WTC11 (cell line): ENCODE data around the gene SPACA7. TPM values are rescaled to one million over a fixed set of nuclear protein-coding genes. Genes with fewer than 3 reads are reported as not detected.

Source experiments
- ATAC-seq: fragments of 200-7000 bp; cut with Tn5 transposase; 2 replicates; pipeline ENCODE4 v1.10.0; 2021; ENCODE audit warnings: mild to moderate bottlenecking, moderate library complexity
- CTCF ChIA-PET: fragments of 300-600 bp; sonication (Branson Sonifier 250); formaldehyde crosslinking; loops from one replicate; lab custom pipeline; 2021; ENCODE audit warnings: antibody characterized with exemption; lab: Charles Lee
- POLR2A ChIA-PET: fragments of 350-600 bp; sonication (Branson Sonifier 250); formaldehyde crosslinking; loops from one replicate; lab custom pipeline; 2021; ENCODE audit warnings: antibody characterized with exemption; lab: Charles Lee
- DNase-seq: peaks from one replicate; pipeline ENCODE4 v3.0.0; 2021; ENCODE audit warnings: low spot score
- H3K27ac Mint-ChIP-seq: 2 replicates; pipeline ENCODE4 v1.8.0; 2021; ENCODE audit warnings: mixed read lengths
- H3K27me3 Mint-ChIP-seq: 2 replicates; pipeline ENCODE4 v1.8.0; 2021; ENCODE audit warnings: low read depth, mild to moderate bottlenecking, moderate library complexity, mixed read lengths
- H3K36me3 Mint-ChIP-seq: 2 replicates; pipeline ENCODE4 v1.8.0; 2021; ENCODE audit warnings: mixed read lengths
- H3K4me1 Mint-ChIP-seq: 2 replicates; pipeline ENCODE4 v1.8.0; 2022; ENCODE audit warnings: mixed read lengths
- H3K4me3 Mint-ChIP-seq: 2 replicates; pipeline ENCODE4 v1.8.0; 2021; ENCODE audit warnings: mild to moderate bottlenecking, moderate library complexity, mixed read lengths
- H3K9me3 Mint-ChIP-seq: 2 replicates; pipeline ENCODE4 v1.8.0; 2021; ENCODE audit warnings: mixed read lengths
- AR ChIP-seq: fragments of 250-450 bp; sonication (Bioruptor Pico); IDR thresholded peaks from 2 replicates; pipeline ENCODE4 v1.9.0; 2021; ENCODE audit warnings: mild to moderate bottlenecking
- CREB1 ChIP-seq: sonication (generic); formaldehyde crosslinking; IDR thresholded peaks from 2 replicates; pipeline ENCODE4 v1.8.0; 2023; ENCODE audit warnings: mild to moderate bottlenecking, missing genetic modification reagents
- CREM ChIP-seq: sonication (generic); formaldehyde crosslinking; IDR thresholded peaks from 2 replicates; pipeline ENCODE4 v1.8.1; 2022; ENCODE audit warnings: mild to moderate bottlenecking, missing genetic modification reagents, moderate library complexity
- E2F1 ChIP-seq: sonication (generic); formaldehyde crosslinking; IDR thresholded peaks from 2 replicates; pipeline ENCODE4 v1.8.0; 2022; ENCODE audit warnings: mild to moderate bottlenecking, missing genetic modification reagents
- ESRRA ChIP-seq: sonication (generic); formaldehyde crosslinking; IDR thresholded peaks from 2 replicates; pipeline ENCODE4 v1.8.1; 2022; ENCODE audit warnings: mild to moderate bottlenecking, missing genetic modification reagents, borderline replicate concordance
- FOXJ3 ChIP-seq: sonication (generic); formaldehyde crosslinking; IDR thresholded peaks from 2 replicates; pipeline ENCODE4 v1.9.0; 2021; ENCODE audit warnings: missing genetic modification reagents, mild to moderate bottlenecking, borderline replicate concordance
- GRHL2 ChIP-seq: fragments of 250-450 bp; sonication (Bioruptor Pico); IDR thresholded peaks from 2 replicates; pipeline ENCODE4 v1.8.0; 2022; ENCODE audit warnings: mild to moderate bottlenecking, moderate library complexity; ENCODE audit not compliant: insufficient replicate concordance, severe bottlenecking
- GTF2I ChIP-seq: fragments of 250-450 bp; sonication (Bioruptor Pico); conservative IDR thresholded peaks from 2 replicates; pipeline ENCODE4 v1.4.0; 2021; ENCODE audit warnings: mild to moderate bottlenecking
- HMGA2 ChIP-seq: fragments of 250-450 bp; sonication (Bioruptor Pico); IDR thresholded peaks from 2 replicates; pipeline ENCODE4 v1.4.0; 2021; ENCODE audit warnings: mild to moderate bottlenecking, moderate library complexity
- HMGXB4 ChIP-seq: sonication (generic); formaldehyde crosslinking; IDR thresholded peaks from 2 replicates; pipeline ENCODE4 v1.8.1; 2023; ENCODE audit warnings: mild to moderate bottlenecking, moderate library complexity, missing genetic modification reagents
- JAZF1 ChIP-seq: fragments of 250-450 bp; sonication (Bioruptor Pico); IDR thresholded peaks from 2 replicates; pipeline ENCODE4 v1.9.0; 2021; ENCODE audit warnings: moderate library complexity, mild to moderate bottlenecking, inconsistent platforms
- NFE2L1 ChIP-seq: sonication (generic); formaldehyde crosslinking; IDR thresholded peaks from 2 replicates; pipeline ENCODE4 v1.8.1; 2023; ENCODE audit warnings: missing genetic modification reagents
- NR1H2 ChIP-seq: sonication (generic); formaldehyde crosslinking; IDR thresholded peaks from 2 replicates; pipeline ENCODE4 v1.9.0; 2021; ENCODE audit warnings: mild to moderate bottlenecking, moderate library complexity, missing genetic modification reagents
- SOX15 ChIP-seq: fragments of 250-450 bp; sonication (Bioruptor Pico); IDR thresholded peaks from 2 replicates; pipeline ENCODE4 v1.9.0; 2021; ENCODE audit warnings: mild to moderate bottlenecking
- SP1 ChIP-seq: sonication (generic); formaldehyde crosslinking; conservative IDR thresholded peaks from 2 replicates; pipeline ENCODE4 v1.8.1; 2022; ENCODE audit warnings: missing genetic modification reagents
- STAT6 ChIP-seq: sonication (generic); formaldehyde crosslinking; conservative IDR thresholded peaks from 2 replicates; pipeline ENCODE4 v1.8.1; 2023; ENCODE audit warnings: mild to moderate bottlenecking, low read depth, missing genetic modification reagents, moderate library complexity
- TCF7 ChIP-seq: sonication (generic); formaldehyde crosslinking; IDR thresholded peaks from 2 replicates; pipeline ENCODE4 v1.8.0; 2022; ENCODE audit warnings: mild to moderate bottlenecking, low read depth, missing genetic modification reagents, moderate library complexity
- USF1 ChIP-seq: sonication (generic); formaldehyde crosslinking; IDR thresholded peaks from 2 replicates; pipeline ENCODE4 v1.8.0; 2022; ENCODE audit warnings: mild to moderate bottlenecking, missing genetic modification reagents
- ZNF219 ChIP-seq: sonication (generic); formaldehyde crosslinking; IDR thresholded peaks from 2 replicates; pipeline ENCODE4 v1.8.0; 2023; ENCODE audit warnings: missing genetic modification reagents, mild to moderate bottlenecking, borderline replicate concordance
- ZNF232 ChIP-seq: sonication (generic); formaldehyde crosslinking; IDR thresholded peaks from 2 replicates; pipeline ENCODE4 v1.8.0; 2022; ENCODE audit warnings: mild to moderate bottlenecking, missing genetic modification reagents
- ZNF416 ChIP-seq: fragments of 250-450 bp; sonication (Bioruptor Pico); IDR thresholded peaks from 2 replicates; pipeline ENCODE4 v1.9.0; 2021; ENCODE audit warnings: mild to moderate bottlenecking, inconsistent platforms
- ZNF425 ChIP-seq: fragments of 250-450 bp; sonication (Bioruptor Pico); conservative IDR thresholded peaks from 2 replicates; pipeline ENCODE4 v1.9.0; 2021; ENCODE audit warnings: mild to moderate bottlenecking
- ZNF671 ChIP-seq: fragments of 250-450 bp; sonication (Bioruptor Pico); IDR thresholded peaks from 2 replicates; pipeline ENCODE4 v1.8.0; 2021; ENCODE audit warnings: mild to moderate bottlenecking
- total RNA-seq: library from RNA; stranded (reverse); gene quantifications from 3 replicates; pipeline ENCODE4 v1.2.3, GENCODE V29; 2021

Gene SPACA7
- total RNA-seq, 1 experiment from 2014 or later, result not detected

GRCh38 chr13:112417079-112417478, 40.9 kb downstream of the SPACA7 start (continued):
- no peak for TF ChIP-seq STAT6 (CRISPR knock-in tag)
- no peak for TF ChIP-seq ZNF232 (CRISPR knock-in tag)
- no peak for TF ChIP-seq CREM (CRISPR knock-in tag)
- no peak for TF ChIP-seq GRHL2 (CRISPR knock-in tag)
- TF ChIP-seq E2F1 (CRISPR knock-in tag), result no peak
- no peak for TF ChIP-seq FOXJ3 (CRISPR knock-in tag)
- no peak for TF ChIP-seq USF1
- no peak for TF ChIP-seq ZNF416 (CRISPR knock-in tag)
- no peak for TF ChIP-seq TCF7

- no peaks in the 10 kb centered on the region for H3K4me1 Mint-ChIP-seq
- DNase-seq (no peak), ATAC-seq (no peak)
- ChIA-PET CTCF (no interaction called here), POLR2A (no interaction called here)
- peaks cover 59% of the 10 kb centered on the region for H3K36me3 Mint-ChIP-seq
- H3K4me3 Mint-ChIP-seq, result no peak overlapping the region
- H3K9me3 Mint-ChIP-seq, result peaks cover 93% of the 10 kb centered on the region
- H3K27ac Mint-ChIP-seq, result no peak overlapping the region
- TF ChIP-seq GTF2I (CRISPR knock-in tag), result no peak
- TF ChIP-seq AR (CRISPR knock-in tag), result no peak
- no peak for TF ChIP-seq ZNF671 (CRISPR knock-in tag)
- TF ChIP-seq CREB1 (CRISPR knock-in tag), result no peak
- no peak for TF ChIP-seq NFE2L1 (CRISPR knock-in tag)
- TF ChIP-seq SP1 (CRISPR knock-in tag), result no peak
- no peak for TF ChIP-seq SOX15 (CRISPR knock-in tag)
- TF ChIP-seq NR1H2, result no peak
- no peak for TF ChIP-seq ZNF219 (CRISPR knock-in tag)
- no peak for TF ChIP-seq HMGA2 (CRISPR knock-in tag)
- TF ChIP-seq ESRRA (CRISPR knock-in tag), result no peak
- no peak for TF ChIP-seq ZNF425 (CRISPR knock-in tag)
- no peak for TF ChIP-seq HMGXB4
- TF ChIP-seq JAZF1 (CRISPR knock-in tag), result no peak
- H3K27me3 Mint-ChIP-seq, result peaks cover 35% of the 10 kb centered on the region
Measured at GRCh38 chr13:112424098-112424497, 47.9 kb downstream of the SPACA7 start.
